Stomach (tissue), 4 donors: Measurements from ENCODE around the gene PRKG1.

Experiments used
- POLR2AphosphoS5 ChIP-seq, 3 donors: sonication (generic); formaldehyde crosslinking; IDR thresholded peaks; one replicate each; pipeline ENCODE4 v1.6.1; 2016; ENCODE audit warnings: antibody characterized with exemption in 3 of 3
- TF ChIP-seq, protein P1 (sequence below), 7 experiments: fragments of 450-650 bp in 4 of 7; fragments of 200-600 bp in 3 of 7; sonication (generic) in 3 of 7; IDR thresholded peaks; one replicate each; pipeline ENCODE4 v1.5.1; 2016 to 2019; ENCODE audit warnings: antibody characterized with exemption in 7 of 7, control low read depth in 2 of 7, mild to moderate bottlenecking in 1 of 7

DNA sequence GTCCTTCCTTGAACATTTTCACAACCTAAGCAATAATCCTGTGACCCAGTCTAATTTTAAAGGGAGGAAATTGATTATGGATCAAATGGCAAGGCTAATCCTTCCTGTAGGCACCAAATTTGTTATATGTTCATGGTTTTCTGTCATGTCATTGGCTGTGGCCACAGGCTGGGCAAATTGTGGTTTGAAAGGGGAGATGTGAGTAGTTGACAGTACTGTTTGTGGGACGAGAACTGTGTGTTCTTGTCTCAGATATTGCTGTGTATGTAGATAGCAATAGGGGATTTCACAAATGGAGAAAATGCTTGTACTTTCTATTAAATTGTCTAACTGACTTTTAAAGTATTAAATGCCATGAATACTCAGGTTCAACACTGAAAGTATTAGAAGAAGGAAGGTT lies 8.1 kb upstream of the PRKG1 start:
- TF ChIP-seq, protein P1, sequence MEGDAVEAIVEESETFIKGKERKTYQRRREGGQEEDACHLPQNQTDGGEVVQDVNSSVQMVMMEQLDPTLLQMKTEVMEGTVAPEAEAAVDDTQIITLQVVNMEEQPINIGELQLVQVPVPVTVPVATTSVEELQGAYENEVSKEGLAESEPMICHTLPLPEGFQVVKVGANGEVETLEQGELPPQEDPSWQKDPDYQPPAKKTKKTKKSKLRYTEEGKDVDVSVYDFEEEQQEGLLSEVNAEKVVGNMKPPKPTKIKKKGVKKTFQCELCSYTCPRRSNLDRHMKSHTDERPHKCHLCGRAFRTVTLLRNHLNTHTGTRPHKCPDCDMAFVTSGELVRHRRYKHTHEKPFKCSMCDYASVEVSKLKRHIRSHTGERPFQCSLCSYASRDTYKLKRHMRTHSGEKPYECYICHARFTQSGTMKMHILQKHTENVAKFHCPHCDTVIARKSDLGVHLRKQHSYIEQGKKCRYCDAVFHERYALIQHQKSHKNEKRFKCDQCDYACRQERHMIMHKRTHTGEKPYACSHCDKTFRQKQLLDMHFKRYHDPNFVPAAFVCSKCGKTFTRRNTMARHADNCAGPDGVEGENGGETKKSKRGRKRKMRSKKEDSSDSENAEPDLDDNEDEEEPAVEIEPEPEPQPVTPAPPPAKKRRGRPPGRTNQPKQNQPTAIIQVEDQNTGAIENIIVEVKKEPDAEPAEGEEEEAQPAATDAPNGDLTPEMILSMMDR (IDR thresholded peaks at IDR 0.05), result no peak
- no peak for TF ChIP-seq POLR2AphosphoS5 (IDR thresholded peaks at IDR 0.05)
